ENCODE data around the gene KIFC3.
"Not testable (repeated sequence)": the region's sequence is repeated elsewhere in the genome, so short reads cannot be mapped to it uniquely, and the experiment has no call there.

The KIFC3 gene

GRCh38 chr16:57720142-57720575 lies 82.1 kb downstream of the KIFC3 start:
- peak; percentile 30 for DNase-seq

- DNase-seq, result no peak
Measured at GRCh38 chr16:57714047-57714446, 88.2 kb downstream of the KIFC3 start.

GRCh38 chr16:57713596-57713995 lies 88.7 kb downstream of the KIFC3 start:
- no peak for DNase-seq

- DNase-seq, result not testable (repeated sequence)
Measured at GRCh38 chr16:57712569-57712968, 89.7 kb downstream of the KIFC3 start.

- DNase-seq, result no peak
Measured at GRCh38 chr16:57711993-57712392, 90.3 kb downstream of the KIFC3 start.

GRCh38 chr16:57711346-57711745 lies 90.9 kb downstream of the KIFC3 start:
- DNase-seq, result no peak

- no peak for DNase-seq
Measured at GRCh38 chr16:57709663-57710062, 92.6 kb downstream of the KIFC3 start.
